Fibroblast of lung (primary cell): ENCODE data around the gene CDA.

Source experiments
- EZH2 ChIP-seq: IDR thresholded peaks from 2 replicates; pipeline ENCODE4 v1.5.1; 2012; ENCODE audit warnings: low read length, control low read depth, mild to moderate bottlenecking; ENCODE audit errors: missing control alignments
- TF ChIP-seq, protein P1 (sequence below), 2 donors: IDR thresholded peaks in 1 of 2; conservative IDR thresholded peaks in 1 of 2; 1 replicate in 1 of 2; 2 replicates in 1 of 2; pipeline ENCODE4 v1.5.1; 2011 to 2012; ENCODE audit warnings: low read length in 2 of 2, control low read depth in 1 of 2, inconsistent platforms in 1 of 2, low read depth in 1 of 2, mild to moderate bottlenecking in 1 of 2

DNA sequence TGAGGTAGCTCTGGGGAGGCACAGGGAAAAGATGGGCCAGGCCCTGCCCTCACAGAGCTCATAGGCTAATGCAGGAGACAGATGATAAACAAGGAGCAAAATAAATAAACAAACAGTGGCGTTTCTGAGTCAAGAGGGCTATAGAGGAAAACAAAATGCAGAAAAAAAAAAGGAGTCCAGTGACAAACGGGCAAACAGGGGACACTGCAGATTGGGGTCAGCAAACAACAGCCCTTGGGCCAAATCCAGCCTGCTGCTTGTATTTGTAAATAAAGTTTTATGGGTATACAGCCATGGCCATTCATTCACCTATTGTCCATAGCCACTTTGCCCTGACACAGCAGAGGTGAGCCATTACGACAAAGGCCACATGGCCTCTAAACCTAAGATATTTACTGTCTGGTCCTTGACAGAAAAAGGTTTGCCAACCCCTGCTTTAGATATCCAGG lies 25.3 kb downstream of the CDA start:
- TF ChIP-seq, protein P1, sequence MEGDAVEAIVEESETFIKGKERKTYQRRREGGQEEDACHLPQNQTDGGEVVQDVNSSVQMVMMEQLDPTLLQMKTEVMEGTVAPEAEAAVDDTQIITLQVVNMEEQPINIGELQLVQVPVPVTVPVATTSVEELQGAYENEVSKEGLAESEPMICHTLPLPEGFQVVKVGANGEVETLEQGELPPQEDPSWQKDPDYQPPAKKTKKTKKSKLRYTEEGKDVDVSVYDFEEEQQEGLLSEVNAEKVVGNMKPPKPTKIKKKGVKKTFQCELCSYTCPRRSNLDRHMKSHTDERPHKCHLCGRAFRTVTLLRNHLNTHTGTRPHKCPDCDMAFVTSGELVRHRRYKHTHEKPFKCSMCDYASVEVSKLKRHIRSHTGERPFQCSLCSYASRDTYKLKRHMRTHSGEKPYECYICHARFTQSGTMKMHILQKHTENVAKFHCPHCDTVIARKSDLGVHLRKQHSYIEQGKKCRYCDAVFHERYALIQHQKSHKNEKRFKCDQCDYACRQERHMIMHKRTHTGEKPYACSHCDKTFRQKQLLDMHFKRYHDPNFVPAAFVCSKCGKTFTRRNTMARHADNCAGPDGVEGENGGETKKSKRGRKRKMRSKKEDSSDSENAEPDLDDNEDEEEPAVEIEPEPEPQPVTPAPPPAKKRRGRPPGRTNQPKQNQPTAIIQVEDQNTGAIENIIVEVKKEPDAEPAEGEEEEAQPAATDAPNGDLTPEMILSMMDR (conservative IDR thresholded peaks at IDR 0.05 in 1 of 2, IDR thresholded peaks at IDR 0.05 in 1 of 2; ENCODE audit: low read depth in 1 of 2, low read length in 2 of 2) = no peak
- no peak for TF ChIP-seq EZH2
